GM23338 (cell line): ENCODE results near the gene AK9. TPM values are rescaled to one million over a fixed set of nuclear protein-coding genes. Genes with fewer than 3 reads are reported as not detected.

ENCODE experiments used
- ATAC-seq: fragments of 200-7000 bp; cut with Tn5 transposase; 3 replicates; pipeline ENCODE4 v1.9.1; 2020
- DNase-seq: peaks from one replicate; pipeline ENCODE4 v3.0.0-alpha.2; 2015; ENCODE audit warnings: low spot score
- H2AFZ ChIP-seq: fragments of 200-600 bp; sonication (generic); 2 replicates; pipeline ENCODE4 v1.8.0; 2016; ENCODE audit warnings: antibody characterized with exemption, mild to moderate bottlenecking, moderate library complexity
- H3F3A ChIP-seq: fragments of 200-600 bp; sonication (generic); replicated peaks from 2 replicates; pipeline ENCODE4 v1.8.0; 2017; ENCODE audit warnings: antibody characterized with exemption, mixed run types, low read depth
- H3K27ac ChIP-seq: fragments of 200-600 bp; sonication (generic); 2 replicates; pipeline ENCODE4 v1.6.1; 2016; ENCODE audit warnings: low read depth
- H3K27me3 ChIP-seq: fragments of 200-600 bp; sonication (generic); 2 replicates; pipeline ENCODE4 v1.8.0; 2016; ENCODE audit warnings: mild to moderate bottlenecking, mixed run types, moderate library complexity; ENCODE audit not compliant: insufficient read depth
- H3K36me3 ChIP-seq: fragments of 200-600 bp; sonication (generic); 2 replicates; pipeline ENCODE4 v1.8.0; 2016; ENCODE audit warnings: mild to moderate bottlenecking; ENCODE audit not compliant: insufficient read depth
- H3K4me1 ChIP-seq: fragments of 200-600 bp; sonication (generic); 2 replicates; pipeline ENCODE4 v1.8.0; 2016; ENCODE audit warnings: mild to moderate bottlenecking, moderate library complexity; ENCODE audit not compliant: insufficient read depth
- H3K4me2 ChIP-seq: fragments of 200-600 bp; sonication (generic); 2 replicates; pipeline ENCODE4 v1.7.1; 2017; ENCODE audit warnings: mixed run types
- H3K4me3 ChIP-seq: fragments of 200-600 bp; sonication (generic); 2 replicates; pipeline ENCODE4 v1.6.1; 2016; ENCODE audit warnings: mixed run types
- H3K79me2 ChIP-seq: fragments of 200-600 bp; sonication (generic); replicated peaks from 2 replicates; pipeline ENCODE4 v1.8.0; 2017; ENCODE audit warnings: mild to moderate bottlenecking; ENCODE audit not compliant: insufficient read depth
- H3K9me2 ChIP-seq: fragments of 200-600 bp; sonication (generic); 2 replicates; pipeline ENCODE4 v1.8.0; 2017; ENCODE audit not compliant: insufficient read depth
- H4K20me1 ChIP-seq: fragments of 200-600 bp; sonication (generic); replicated peaks from 2 replicates; pipeline ENCODE4 v1.8.0; 2017; ENCODE audit warnings: mild to moderate bottlenecking; ENCODE audit not compliant: insufficient read depth
- H3K27ac Mint-ChIP-seq: 2 replicates; pipeline ENCODE4 v1.8.0; 2020; ENCODE audit warnings: inconsistent platforms, mild to moderate bottlenecking, moderate library complexity, mixed read lengths
- H3K27me3 Mint-ChIP-seq: 3 replicates; pipeline ENCODE4 v1.8.0; 2022; ENCODE audit warnings: low read depth, mild to moderate bottlenecking, moderate library complexity, mixed read lengths, inconsistent platforms; ENCODE audit not compliant: insufficient read depth, poor library complexity
- H3K36me3 Mint-ChIP-seq: 3 replicates; pipeline ENCODE4 v1.8.0; 2021; ENCODE audit warnings: low read depth, mild to moderate bottlenecking, inconsistent platforms, moderate library complexity, mixed read lengths
- H3K4me1 Mint-ChIP-seq: 3 replicates; pipeline ENCODE4 v1.8.0; 2020; ENCODE audit warnings: mild to moderate bottlenecking, inconsistent platforms, mixed read lengths
- H3K4me3 Mint-ChIP-seq: 3 replicates; pipeline ENCODE4 v1.8.0; 2021; ENCODE audit warnings: moderate library complexity, mild to moderate bottlenecking, inconsistent platforms, mixed read lengths
- H3K9me3 Mint-ChIP-seq: 3 replicates; pipeline ENCODE4 v1.8.0; 2020; ENCODE audit warnings: moderate library complexity, mild to moderate bottlenecking, inconsistent platforms, mixed read lengths
- EZH2 ChIP-seq: fragments of 200-600 bp; sonication (generic); IDR thresholded peaks from one replicate; pipeline ENCODE4 v1.8.0; 2017; ENCODE audit warnings: antibody characterized with exemption, mild to moderate bottlenecking, low read depth; ENCODE audit not compliant: unreplicated experiment
- EZH2phosphoT487 ChIP-seq: fragments of 200-600 bp; sonication (generic); IDR thresholded peaks from one replicate; pipeline ENCODE4 v1.8.1; 2018; ENCODE audit warnings: antibody characterized with exemption; ENCODE audit not compliant: unreplicated experiment
- JUNB ChIP-seq: IDR thresholded peaks from one replicate; pipeline ENCODE4 v1.6.1; 2016; ENCODE audit warnings: antibody characterized with exemption; ENCODE audit not compliant: unreplicated experiment
- NANOG ChIP-seq: IDR thresholded peaks from 2 replicates; pipeline ENCODE4 v1.6.1; 2016; ENCODE audit warnings: antibody characterized with exemption, borderline replicate concordance
- POLR2AphosphoS5 ChIP-seq: IDR thresholded peaks from 2 replicates; pipeline ENCODE4 v1.6.1; 2016; ENCODE audit warnings: antibody characterized with exemption, low read depth
- REST ChIP-seq: IDR thresholded peaks from one replicate; pipeline ENCODE4 v1.6.1; 2018; ENCODE audit warnings: antibody characterized with exemption; ENCODE audit not compliant: unreplicated experiment
- STAT1 ChIP-seq: IDR thresholded peaks from one replicate; pipeline ENCODE4 v1.6.1; 2016; ENCODE audit warnings: antibody characterized with exemption; ENCODE audit not compliant: unreplicated experiment
- ZNF114 ChIP-seq: fragments of 250-450 bp; sonication (Bioruptor Pico); IDR thresholded peaks from 2 replicates; pipeline ENCODE4 v1.5.0; 2020; ENCODE audit warnings: mild to moderate bottlenecking, moderate library complexity
- ZNF331 ChIP-seq: fragments of 250-450 bp; sonication (Bioruptor Pico); IDR thresholded peaks from 2 replicates; pipeline ENCODE4 v1.5.0; 2020; ENCODE audit warnings: low read depth, mild to moderate bottlenecking, moderate library complexity
- polyA plus RNA-seq: library from polyadenylated mRNA; unstranded; fragments of >200 nt; fragmentation: Nextera tagmentation; extraction: Ambion mirVana; gene quantifications from 2 replicates; pipeline ENCODE4 v1.2.1, GENCODE V29; 2016
- total RNA-seq: library from RNA; depleted of rRNA; stranded (reverse); fragments of >200 nt; shearing (Covaris generic); gene quantifications from 2 replicates; pipeline ENCODE4 v1.2.3, GENCODE V29; 2014
- TF ChIP-seq, protein P1 (sequence below), 2 experiments: fragments of 200-600 bp in 1 of 2; sonication (generic) in 1 of 2; conservative IDR thresholded peaks; 2 replicates each; pipeline versions ENCODE4 v1.5.1 to v1.6.1; 2016 to 2017; ENCODE audit warnings: antibody characterized with exemption in 2 of 2, low read depth in 2 of 2, mild to moderate bottlenecking in 2 of 2, moderate library complexity in 1 of 2
- TF ChIP-seq, protein P2 (sequence below): IDR thresholded peaks from 2 replicates; pipeline ENCODE4 v1.6.1; 2016; ENCODE audit warnings: antibody characterized with exemption

AK9 gene
- total and polyA plus RNA-seq, 2 experiments from 2014 or later = 2.0 to 6.4 TPM

GRCh38 chr6:109480993-109481480 lies 210.0 kb downstream of the AK9 start:
- 0 out of 2 replicates have a peak overlapping the region, but pooled peaks have one; percentile 2 for H3K27ac Mint-ChIP-seq

More at GRCh38 chr6:109480993-109481480, 210.0 kb downstream of the AK9 start:
- TF ChIP-seq EZH2phosphoT487 (no peak), STAT1 (no peak), ZNF114 (no peak), ZNF331 (CRISPR knock-in tag) (no peak), POLR2AphosphoS5 (no peak), REST (no peak), NANOG (no peak), JUNB (no peak), EZH2 (no peak)
- TF ChIP-seq, protein P1, sequence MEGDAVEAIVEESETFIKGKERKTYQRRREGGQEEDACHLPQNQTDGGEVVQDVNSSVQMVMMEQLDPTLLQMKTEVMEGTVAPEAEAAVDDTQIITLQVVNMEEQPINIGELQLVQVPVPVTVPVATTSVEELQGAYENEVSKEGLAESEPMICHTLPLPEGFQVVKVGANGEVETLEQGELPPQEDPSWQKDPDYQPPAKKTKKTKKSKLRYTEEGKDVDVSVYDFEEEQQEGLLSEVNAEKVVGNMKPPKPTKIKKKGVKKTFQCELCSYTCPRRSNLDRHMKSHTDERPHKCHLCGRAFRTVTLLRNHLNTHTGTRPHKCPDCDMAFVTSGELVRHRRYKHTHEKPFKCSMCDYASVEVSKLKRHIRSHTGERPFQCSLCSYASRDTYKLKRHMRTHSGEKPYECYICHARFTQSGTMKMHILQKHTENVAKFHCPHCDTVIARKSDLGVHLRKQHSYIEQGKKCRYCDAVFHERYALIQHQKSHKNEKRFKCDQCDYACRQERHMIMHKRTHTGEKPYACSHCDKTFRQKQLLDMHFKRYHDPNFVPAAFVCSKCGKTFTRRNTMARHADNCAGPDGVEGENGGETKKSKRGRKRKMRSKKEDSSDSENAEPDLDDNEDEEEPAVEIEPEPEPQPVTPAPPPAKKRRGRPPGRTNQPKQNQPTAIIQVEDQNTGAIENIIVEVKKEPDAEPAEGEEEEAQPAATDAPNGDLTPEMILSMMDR (conservative IDR thresholded peaks at IDR 0.05; ENCODE audit: low read depth in 2 of 2) = no peak
- TF ChIP-seq, protein P2, sequence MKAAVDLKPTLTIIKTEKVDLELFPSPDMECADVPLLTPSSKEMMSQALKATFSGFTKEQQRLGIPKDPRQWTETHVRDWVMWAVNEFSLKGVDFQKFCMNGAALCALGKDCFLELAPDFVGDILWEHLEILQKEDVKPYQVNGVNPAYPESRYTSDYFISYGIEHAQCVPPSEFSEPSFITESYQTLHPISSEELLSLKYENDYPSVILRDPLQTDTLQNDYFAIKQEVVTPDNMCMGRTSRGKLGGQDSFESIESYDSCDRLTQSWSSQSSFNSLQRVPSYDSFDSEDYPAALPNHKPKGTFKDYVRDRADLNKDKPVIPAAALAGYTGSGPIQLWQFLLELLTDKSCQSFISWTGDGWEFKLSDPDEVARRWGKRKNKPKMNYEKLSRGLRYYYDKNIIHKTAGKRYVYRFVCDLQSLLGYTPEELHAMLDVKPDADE = no peak
- Histone ChIP-seq H3K36me3 (peaks cover 26% of the 10 kb centered on the region; the same call in 1 of the 2 replicates), H3K4me2 (peak overlapping the region; percentile 81), H3F3A (no peaks in the 10 kb centered on the region), H3K4me3 (peak overlapping the region; percentile 75), H3K27me3 (no peaks in the 10 kb centered on the region), H3K27ac (no peak overlapping the region), H2AFZ (no peak overlapping the region), H3K4me1 (peaks cover 51% of the 10 kb centered on the region), H4K20me1 (peaks cover 43% of the 10 kb centered on the region), H3K9me2 (no peaks in the 10 kb centered on the region), H3K79me2 (peaks cover 68% of the 10 kb centered on the region)
- no peak for DNase-seq
- no peak for ATAC-seq
- Mint-ChIP-seq H3K27me3 (peaks cover 3% of the 10 kb centered on the region), H3K36me3 (peaks cover 50% of the 10 kb centered on the region), H3K9me3 (no peaks in the 10 kb centered on the region), H3K4me3 (peak overlapping the region; percentile 98), H3K4me1 (peaks cover 54% of the 10 kb centered on the region)
